ENCODE results near the gene CPT1A.

GRCh38 chr11:68826726-68827125 is 15.0 kb downstream of the CPT1A start:
- no peak for TF ChIP-seq CTCF (conservative IDR thresholded peaks at IDR 0.05; ENCODE audit: low read length)
- TF ChIP-seq EZH2phosphoT487 (IDR thresholded peaks at IDR 0.05; ENCODE audit: borderline replicate concordance), result no peak
